NCI-H526 (cell line): Measurements from ENCODE around the gene STK39.
A peak's percentile ranks its signal among the peaks of the same experiment; 100 is the strongest.
"Not testable (repeated sequence)": the region's sequence is repeated elsewhere in the genome, so short reads cannot be mapped to it uniquely, and the experiment has no call there.

Experiments used
- DNase-seq, 2 experiments: peaks; one replicate each; lab custom pipeline; 2025; lab: John Stamatoyannopoulos, UW

The STK39 gene

DNA sequence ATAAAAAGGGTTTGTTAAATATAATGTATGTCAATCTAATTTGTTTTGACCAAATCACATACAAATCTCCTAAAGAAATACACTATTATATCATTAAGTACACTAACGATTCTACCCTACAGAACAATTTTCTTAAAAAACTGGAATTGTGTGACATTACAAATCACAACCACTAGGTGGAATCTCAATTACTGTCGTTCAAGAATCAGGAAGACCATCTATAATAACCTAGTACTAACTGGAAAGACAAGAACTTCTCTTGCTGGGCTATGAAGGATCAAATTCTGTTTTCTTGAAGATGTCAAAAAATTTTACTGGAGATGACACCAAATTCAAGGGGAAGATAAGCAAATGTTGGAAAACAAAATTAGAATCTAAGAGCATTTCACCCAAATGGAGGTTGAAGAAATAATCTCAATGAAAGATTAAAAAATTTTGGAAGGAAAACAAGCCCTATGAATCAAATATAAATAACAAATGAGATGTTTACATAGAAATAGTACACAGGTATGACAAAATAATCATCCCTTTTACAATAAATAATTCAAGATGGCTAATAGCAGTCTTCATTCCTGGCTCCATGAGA, 110.9 kb downstream of the STK39 start:
- DNase-seq, result peak; percentile 58 to 61

- DNase-seq, result no peak
These were observed 111.8 kb downstream of the STK39 start for GRCh38 chr2:168135630-168136029.

DNA sequence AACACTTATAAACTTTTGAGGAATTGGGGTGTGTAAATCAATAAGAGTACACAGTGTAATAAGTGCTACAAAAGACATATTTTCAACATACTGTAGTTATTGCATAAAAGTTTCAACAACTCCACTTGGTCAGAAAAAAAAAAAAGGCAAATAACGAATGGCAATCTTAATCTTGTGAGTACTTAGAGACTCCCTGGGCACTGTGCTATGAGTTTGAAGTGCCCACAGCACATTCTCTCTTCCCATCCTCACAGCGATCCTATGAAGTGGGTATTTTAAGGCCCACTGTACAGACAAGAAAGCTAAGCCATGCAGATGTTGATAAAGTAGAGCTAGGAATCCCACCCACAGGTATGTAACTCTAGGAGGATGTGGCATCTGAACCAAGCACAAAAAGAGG, 112.3 kb downstream of the STK39 start:
- no peak for DNase-seq

DNA sequence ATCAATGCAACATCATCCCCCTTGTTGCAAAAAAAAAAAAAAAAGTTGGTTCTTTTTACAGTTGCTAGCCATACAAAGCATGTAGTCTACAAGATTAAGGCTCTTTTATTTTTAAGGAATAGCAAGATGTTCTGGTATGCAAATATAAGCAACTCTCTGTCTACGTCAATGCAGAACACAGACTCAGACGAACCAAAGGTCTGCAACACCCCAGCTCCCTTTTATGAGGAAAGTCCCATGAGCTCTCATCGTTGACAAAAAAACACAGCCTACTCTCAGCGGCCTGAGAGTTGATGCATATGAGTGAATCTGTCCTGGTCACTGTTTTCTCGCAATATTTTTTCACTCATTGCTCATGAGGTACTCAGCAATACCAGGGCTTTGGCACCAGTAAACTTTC, 112.9 kb downstream of the STK39 start:
- peak in 1 of 2 experiments; percentile 19 for DNase-seq

- DNase-seq, result no peak
These were observed 115.0 kb downstream of the STK39 start for GRCh38 chr2:168132389-168132788.

GRCh38 chr2:168130346-168130745, 117.0 kb downstream of the STK39 start:
- no peak for DNase-seq

DNA sequence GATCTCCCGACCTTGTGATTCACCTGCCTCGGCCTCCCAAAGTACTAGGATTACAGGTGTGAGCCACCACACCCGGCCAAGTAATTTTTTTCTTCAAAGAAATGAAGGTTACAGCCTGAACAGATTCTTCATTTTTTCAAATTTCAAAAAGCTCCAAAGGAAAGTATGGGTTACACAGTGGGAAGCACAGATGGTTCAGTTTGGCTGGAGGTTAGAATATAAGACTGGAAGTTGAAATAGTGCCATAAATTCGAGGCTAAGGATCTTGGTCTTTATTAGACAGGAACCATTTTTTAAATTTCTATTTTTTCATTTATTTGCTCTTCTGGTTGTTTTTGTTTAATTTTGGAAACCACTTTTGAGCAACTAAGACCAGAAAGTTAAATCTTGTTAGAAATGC, 120.0 kb downstream of the STK39 start:
- no peak for DNase-seq

DNA sequence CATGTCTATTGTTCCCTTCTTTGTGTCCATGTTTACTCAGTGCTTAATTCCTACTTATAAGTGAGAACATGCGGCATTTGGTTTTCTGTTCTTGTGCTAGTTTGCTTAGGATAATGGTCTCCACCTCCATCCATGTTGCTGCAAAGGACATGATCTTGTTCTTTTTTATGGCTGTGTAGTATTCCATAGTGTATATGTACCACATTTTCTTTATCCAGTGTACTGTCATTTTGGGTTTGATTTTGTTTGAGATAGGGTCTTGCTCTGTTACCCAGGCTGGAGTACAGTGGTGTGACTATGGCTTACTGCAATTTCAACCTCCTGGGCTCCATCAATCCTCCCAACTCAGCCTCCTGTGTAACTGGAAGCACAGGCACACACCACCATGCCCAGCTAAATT, 125.2 kb downstream of the STK39 start:
- DNase-seq, result not testable (repeated sequence)

DNA sequence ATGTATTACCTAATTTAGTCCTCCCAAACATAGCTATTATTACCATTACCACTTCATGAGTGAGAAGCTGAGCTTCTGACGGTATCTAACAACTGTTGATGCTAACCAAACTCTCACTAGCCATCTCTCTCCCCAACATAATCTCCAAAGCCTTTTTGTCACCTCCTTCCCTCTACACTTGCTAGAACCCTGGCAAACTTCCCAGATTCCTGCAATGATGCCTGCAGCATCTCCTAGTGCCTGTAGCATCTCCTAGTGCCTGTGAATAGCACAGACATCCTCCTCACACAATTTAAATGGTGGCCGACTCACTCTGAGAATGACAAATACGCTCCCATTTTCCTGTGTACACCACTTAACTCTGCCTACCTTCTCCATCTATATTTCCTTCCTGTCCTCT, 126.7 kb downstream of the STK39 start:
- DNase-seq, result no peak

GRCh38 chr2:168120310-168120709, 127.1 kb downstream of the STK39 start:
- peak in 1 of 2 experiments; percentile 36 for DNase-seq

DNA sequence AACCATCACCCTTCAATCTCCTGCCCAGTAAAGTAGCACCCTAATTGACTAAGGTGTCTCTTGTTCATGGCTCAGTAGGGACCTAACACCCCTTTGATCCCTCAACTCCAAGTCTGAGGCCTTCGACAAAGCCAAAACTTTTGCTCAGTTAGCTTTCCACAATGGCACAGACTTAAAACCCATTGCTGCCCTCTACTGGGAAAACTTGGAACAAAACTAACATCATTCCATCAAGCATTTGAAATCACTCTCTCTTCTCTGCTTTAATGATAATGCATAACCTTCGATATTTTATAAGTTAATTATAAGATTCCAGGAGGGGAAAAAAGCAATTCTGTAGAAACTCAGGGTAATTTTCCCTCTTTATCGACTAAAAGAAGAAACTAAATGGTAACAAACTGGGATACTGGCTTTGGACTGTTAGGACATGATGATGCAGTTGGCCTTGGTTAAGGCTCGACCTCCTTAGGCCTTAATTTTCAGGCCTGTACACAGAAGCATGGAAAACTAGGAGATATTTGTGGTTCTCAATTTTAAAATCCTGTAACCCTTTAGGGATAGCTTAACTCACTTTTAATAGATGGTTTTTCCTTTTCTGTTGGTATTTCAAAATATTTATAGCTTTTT, 127.8 kb downstream of the STK39 start:
- DNase-seq, result peak; percentile 31 to 78

DNA sequence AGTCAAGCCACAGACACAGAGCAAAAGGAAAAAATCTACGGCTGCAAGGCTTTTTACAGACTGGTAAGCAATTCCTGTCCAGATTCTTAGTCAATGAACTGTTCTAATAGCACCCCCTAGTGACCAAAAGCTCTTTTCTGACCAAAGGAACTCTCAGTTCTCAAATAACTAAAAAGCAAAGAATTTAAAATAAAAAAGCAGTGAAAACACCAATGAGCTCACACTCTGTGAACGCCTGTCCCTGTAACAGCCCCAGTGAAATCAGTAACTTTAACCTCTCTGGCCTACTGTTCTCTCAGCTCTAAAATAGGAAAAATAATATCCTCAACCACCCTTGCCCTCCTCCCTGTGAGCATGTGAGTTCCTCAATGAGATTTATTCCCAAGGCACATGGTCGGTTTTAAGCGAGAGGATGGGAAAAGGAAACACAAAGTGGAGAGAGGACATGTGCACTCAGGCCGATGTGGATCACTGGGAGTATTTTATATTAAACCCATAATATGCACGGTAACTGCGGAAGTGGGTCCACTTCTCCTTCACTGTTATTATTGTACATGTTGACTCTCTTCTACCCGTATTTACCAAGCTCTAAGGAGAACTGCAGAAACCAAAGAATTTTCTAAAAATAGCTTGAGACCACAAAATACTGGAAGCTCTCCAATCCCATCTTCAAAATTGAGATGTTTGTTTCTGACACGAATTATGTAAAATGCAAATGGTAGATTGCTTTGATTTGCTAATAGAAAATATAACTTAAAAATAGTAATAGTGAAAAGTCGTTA, 128.5 kb downstream of the STK39 start:
- peak; percentile 52 to 82 for DNase-seq

DNA sequence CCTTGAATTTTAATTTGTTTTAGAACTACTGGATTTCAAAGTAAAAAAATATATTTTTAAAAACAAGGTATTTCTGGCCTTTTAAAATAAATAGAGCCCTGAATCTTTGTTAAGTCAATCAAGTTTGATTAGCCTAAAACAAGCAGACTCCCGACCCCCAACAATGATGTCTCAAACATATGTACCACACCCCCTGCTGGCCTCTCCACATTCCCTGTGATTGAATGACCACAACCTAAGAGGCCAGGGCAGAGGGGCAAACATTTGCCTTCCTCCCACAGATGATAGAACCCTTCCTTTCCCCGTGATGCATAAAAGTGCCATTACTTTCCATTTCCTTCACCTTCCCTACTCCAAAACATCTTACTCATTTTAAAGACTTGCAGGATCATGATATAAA, 130.9 kb downstream of the STK39 start:
- DNase-seq, result no peak

GRCh38 chr2:168114619-168115018, 132.8 kb downstream of the STK39 start:
- DNase-seq, result no peak

DNA sequence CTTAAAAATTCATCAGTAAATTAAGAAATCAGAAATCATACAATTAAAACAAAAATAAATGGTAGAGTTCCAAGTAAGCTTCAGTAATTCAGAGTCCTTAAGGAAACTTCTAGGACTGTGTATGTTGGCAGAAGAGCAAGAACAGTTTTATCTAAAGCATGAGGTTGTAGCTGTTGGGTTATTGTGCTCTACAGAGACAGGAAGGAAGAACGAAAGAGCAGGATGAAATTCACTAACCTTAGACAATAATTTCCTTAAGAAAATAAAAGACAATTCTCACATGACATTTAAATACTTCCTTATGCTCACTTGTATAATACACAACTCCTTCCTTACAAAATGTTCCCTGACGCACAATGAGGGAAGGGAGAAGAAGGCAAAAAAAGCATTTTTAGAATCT, 133.4 kb downstream of the STK39 start:
- DNase-seq, result no peak

DNA sequence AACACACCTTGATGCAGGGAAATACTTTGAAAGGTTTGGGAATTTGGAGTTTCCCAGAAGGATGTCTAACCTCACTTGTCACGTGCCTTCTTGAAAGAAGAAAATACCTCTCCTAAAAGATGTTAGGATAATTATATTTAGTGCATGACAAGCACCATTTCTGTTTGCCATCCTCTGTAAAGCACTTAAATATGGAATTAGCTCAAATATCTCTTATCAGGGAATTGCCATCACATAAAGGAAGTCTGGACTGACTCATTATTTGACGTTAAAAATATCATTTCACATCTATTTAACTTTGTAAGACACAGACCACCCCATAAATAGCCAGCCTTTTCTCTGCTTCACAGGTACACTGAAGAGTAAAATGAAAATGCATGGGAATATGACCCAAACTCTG, 140.1 kb downstream of the STK39 start:
- DNase-seq, result no peak

GRCh38 chr2:168105127-168105683, 142.2 kb downstream of the STK39 start:
- DNase-seq, result no peak

GRCh38 chr2:168097431-168097830, 150.0 kb downstream of the STK39 start:
- DNase-seq, result peak in 1 of 2 experiments; percentile 8

DNA sequence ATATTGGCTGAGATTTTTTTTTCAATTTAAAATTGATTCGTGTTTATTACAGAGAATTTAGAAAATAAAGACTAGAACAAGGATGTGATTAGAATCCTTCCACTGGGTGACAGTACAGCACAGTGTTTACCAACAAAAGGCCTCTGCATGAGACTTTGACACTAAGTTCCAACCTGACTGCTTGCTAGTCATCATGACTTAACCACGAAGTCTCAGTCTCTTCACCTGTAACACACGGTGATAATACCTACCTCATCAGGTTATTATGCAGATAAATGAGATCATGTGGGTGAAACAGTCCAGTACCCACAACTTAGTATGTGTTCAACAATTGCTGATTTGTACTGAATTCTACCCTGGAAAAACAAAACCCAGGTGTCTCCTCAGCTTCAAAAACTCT, 151.2 kb downstream of the STK39 start:
- no peak for DNase-seq

DNA sequence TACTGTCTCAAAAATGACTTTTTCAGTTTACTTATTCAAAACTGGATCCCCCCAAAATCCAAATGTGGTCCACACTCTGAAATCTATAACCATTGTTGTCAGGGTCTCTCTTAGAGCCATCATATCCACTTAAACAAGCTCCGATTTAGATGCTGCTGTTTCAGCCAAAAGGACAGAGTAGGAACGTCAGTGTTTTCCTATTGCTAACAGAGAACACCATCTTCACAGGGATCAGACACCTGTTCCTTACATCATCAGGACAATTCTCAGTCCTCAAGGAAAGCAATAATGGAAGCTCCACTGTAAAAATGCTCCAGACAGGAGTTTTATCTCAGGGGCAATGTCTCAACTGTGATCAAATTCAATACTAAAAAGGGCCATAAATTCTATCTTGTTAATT, 155.4 kb downstream of the STK39 start:
- DNase-seq, result no peak

DNA sequence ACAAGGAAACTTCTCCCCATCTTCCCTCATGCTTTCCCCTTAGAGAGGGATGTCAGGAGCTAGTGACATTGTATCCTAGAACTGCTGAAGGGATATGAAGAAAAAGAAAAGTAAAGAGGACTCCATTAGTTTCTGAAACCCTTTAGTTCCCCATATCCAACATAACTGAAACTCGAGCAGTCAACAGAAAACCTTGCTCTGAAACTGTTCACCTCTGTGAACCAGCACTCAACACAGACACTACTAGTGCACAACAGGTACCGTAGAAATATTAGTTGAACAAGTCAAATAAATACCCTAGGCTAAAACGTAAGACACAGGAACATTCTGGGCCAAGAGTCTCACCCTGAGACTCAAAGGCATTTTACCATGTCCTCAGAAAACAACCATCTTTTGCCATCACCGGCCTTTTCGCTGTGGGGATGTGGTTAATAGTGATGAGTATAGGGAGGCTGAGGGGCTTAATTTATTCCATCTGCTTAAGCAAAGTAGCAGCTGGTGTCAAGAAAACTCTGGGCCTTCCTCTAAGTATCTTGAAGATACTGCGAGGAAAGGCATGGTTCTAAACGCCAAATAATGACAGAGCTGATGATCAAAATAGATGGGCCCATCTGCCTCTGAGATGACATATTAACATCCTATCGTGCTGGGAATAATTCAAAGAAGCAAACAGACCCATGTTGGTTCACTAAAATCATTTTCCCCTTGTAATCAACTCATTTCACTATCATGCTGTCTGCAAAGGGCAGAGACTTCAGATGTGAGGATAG, 156.8 kb downstream of the STK39 start:
- DNase-seq, result no peak

- DNase-seq, result no peak
These were observed 158.2 kb downstream of the STK39 start for GRCh38 chr2:168089200-168089599.
